ENCODE measurements around the gene HIBADH.

- no peak for TF ChIP-seq CTCF (optimal IDR thresholded peaks at IDR 0.05 in 1 of 3, IDR thresholded peaks at IDR 0.05 in 1 of 3, conservative IDR thresholded peaks at IDR 0.05 in 1 of 3; ENCODE audit: extremely low read depth in 1 of 3, insufficient read depth in 2 of 3, low read length in 3 of 3)
- no peak for TF ChIP-seq EZH2 (IDR thresholded peaks at IDR 0.05; ENCODE audit: low read length)
These were observed 147.8 kb downstream of the HIBADH start for GRCh38 chr7:27514861-27515260.
